C4-2B (cell line): Measurements from ENCODE around the gene TMPRSS13.

ENCODE experiments used
- H3K27ac ChIP-seq: fragments of 450-650 bp; 2 replicates; pipeline ENCODE4 v1.5.1; 2017
- ZFX ChIP-seq: fragments of 450-650 bp; IDR thresholded peaks from 2 replicates; pipeline ENCODE4 v1.6.1; 2017
- TF ChIP-seq, protein P1 (sequence below): fragments of 450-650 bp; conservative IDR thresholded peaks from 2 replicates; pipeline ENCODE4 v1.5.1; 2017; ENCODE audit warnings: mild to moderate bottlenecking

Gene TMPRSS13

DNA sequence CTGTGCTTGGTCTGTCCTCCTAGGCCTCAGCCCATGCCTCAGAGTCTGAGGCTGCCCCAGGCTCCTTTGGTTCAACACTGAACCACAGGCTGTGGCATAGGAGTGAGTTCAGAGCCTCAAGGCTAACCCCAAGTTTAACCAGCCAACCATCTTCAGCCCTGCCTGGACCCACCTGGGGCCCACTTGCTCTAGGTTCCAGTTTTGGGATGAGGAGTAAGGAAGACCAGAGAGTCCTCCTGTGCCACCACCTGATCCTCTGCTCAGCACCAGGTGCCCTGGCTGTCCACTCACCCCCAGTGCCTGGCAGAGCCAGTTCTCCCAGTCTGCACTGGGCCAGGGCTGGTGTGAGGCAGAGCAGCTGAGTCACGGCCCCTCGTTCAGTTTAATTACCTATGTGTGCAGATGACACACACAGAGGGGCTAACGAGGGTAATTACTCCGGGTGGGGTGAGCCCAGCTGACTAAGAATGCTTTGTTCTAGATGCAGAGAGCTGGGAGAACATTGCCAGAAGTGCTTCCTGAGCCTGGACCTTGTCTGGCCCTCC lies 12.0 kb upstream of the TMPRSS13 start:
- TF ChIP-seq ZFX: no peak
- TF ChIP-seq, protein P1, sequence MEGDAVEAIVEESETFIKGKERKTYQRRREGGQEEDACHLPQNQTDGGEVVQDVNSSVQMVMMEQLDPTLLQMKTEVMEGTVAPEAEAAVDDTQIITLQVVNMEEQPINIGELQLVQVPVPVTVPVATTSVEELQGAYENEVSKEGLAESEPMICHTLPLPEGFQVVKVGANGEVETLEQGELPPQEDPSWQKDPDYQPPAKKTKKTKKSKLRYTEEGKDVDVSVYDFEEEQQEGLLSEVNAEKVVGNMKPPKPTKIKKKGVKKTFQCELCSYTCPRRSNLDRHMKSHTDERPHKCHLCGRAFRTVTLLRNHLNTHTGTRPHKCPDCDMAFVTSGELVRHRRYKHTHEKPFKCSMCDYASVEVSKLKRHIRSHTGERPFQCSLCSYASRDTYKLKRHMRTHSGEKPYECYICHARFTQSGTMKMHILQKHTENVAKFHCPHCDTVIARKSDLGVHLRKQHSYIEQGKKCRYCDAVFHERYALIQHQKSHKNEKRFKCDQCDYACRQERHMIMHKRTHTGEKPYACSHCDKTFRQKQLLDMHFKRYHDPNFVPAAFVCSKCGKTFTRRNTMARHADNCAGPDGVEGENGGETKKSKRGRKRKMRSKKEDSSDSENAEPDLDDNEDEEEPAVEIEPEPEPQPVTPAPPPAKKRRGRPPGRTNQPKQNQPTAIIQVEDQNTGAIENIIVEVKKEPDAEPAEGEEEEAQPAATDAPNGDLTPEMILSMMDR: no peak
- H3K27ac ChIP-seq: no peak overlapping the region

DNA sequence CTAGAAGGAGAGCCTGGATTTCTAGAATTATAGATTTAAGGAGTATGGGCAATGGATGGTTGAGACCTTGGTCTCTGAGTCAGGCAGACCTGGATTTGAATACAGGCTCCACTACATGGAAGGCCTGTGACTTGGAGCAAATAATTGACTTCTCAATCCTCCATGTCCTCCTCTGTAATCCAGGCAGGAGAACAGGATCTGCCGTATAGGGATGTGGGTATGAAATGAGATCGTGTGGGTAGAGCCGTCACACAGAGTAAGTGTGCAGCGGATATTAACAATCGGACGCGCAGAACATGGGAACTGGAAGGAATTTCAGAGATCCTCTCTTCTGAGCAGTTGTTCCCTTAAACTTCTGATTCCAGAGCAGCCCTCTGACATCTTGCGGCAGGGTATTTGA lies 11.5 kb upstream of the TMPRSS13 start:
- no peak for TF ChIP-seq ZFX
- TF ChIP-seq, protein P1: no peak

DNA sequence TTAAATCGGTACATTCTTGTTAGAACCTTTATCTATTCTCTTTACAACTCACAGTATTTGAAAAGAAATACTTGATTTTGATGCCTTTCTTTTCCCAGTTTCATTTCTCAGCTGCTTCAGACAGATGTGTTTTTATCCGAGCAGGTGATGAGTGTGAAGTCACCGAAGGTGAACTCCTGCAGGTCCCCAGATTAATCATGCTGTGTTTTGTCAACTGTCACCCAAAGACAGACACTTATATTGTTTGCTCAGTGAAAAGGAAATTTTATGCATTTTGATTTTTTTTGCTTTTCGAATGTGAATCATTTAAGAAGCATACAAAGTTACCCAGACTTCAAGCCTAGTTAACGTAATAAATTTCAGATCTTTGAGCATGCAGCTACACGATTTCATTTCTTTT lies 7.8 kb upstream of the TMPRSS13 start:
- H3K27ac ChIP-seq: no peak overlapping the region
- TF ChIP-seq, protein P1: no peak
- no peak for TF ChIP-seq ZFX

More for the DNA sequence above, 11.5 kb upstream of the TMPRSS13 start:
- no peak overlapping the region for H3K27ac ChIP-seq

DNA sequence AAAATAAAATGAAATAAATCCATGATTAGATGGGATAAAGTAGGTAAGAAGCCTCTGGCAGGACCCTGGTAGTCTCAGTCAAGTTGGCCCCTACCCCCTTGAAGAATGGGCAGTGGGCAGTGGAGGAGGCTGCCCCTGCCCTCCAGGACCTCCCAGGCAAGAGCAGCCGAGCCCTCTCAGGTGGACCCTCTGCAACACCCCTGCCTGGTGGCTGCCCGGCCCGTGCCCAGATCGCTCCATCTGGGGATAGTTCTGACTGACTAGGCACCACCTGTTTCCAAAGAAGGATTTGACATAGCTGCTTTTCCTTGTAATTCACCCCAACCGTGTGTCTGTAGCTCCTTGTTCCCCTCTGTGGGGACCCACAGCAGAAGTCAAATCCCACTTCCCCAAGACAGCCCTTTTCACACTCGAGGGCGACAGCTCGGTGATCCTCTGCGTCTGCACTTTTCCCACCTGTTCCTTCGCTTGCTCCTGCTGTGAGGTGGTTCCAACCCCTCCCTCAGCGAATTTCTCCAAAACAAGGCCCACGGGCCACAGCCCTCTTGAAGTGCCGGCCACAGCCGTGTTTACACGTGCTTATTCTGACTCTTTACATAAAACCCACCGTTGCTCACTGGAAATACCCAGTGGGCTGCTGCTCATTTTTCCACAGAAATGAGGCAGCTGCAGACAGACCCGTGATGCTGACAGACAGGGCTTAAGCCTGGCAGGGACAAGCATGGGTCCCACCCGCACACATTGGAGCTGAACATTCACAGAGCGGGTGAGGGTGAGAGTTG lies 5.5 kb upstream of the TMPRSS13 start:
- TF ChIP-seq ZFX: no peak
- TF ChIP-seq, protein P1: no peak
- H3K27ac ChIP-seq: no peak overlapping the region

DNA sequence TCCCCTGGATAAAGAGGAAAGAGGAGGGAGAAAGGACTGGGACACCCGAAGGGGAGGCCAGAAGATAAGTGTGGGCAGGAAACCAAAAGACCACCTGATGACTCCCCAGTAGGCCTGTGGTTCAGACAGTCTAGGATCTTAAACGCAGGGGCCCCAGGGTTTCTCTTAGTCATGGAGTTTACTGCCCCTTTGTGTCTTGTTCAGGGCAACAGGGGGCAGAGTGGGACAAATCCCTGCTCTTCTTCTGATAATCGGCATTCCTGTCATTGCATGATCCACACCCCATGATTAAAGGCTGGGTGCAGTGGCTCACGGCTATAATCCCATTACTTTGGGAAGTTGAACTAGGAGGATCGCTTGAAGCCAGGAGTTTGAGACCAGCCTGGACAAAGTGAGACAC lies 4.7 kb upstream of the TMPRSS13 start:
- TF ChIP-seq ZFX: no peak
- TF ChIP-seq, protein P1: no peak
- H3K27ac ChIP-seq: no peak overlapping the region

DNA sequence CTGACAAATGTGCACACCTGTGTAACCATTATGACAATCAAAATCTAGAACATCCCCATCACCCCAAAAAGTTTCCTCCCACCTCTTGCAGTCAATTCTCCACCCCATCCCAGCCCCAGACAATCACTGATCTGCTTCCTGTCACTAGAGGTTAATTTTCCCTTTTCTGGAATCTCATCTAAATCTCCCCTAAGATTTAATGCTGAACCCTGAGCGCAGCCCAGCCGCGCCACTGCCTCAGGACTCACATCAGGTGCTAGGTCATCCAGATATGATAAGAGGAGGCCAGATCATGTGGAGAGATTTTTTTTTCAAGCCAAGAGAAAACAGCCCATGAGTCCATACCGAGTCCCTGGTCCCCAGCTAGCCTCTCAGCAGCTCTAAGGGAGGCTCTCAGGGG lies 4.3 kb upstream of the TMPRSS13 start:
- TF ChIP-seq, protein P1: no peak
- TF ChIP-seq ZFX: no peak
- H3K27ac ChIP-seq: no peak overlapping the region

DNA sequence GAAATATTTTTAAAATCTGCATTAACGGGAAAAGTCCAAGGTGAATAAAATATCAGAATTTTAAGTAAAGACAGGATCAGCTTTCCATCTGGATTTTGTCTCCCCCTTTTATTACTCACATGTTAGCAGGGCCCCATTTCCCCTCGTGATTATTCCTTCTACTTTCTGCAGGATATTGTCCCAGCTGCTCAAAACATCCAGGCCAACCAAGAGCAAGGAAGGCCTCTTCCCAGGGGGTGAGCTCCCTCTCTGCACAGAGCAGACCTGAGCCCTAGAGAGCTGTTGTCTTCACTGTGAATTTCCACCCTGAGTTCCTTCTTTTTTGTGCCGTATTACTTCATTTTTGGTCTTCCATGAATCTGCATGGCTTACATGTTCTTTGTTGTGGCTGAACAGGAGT lies 3.7 kb upstream of the TMPRSS13 start:
- TF ChIP-seq ZFX: no peak
- TF ChIP-seq, protein P1: no peak
- H3K27ac ChIP-seq: no peak overlapping the region
